A549 (cell line): ENCODE results near the gene MAMLD1.

ENCODE experiments used
- BHLHE40 ChIP-seq: IDR thresholded peaks from 2 replicates; pipeline ENCODE4 v1.6.1; 2012; ENCODE audit warnings: low read depth, low read length, inconsistent platforms
- ESRRA ChIP-seq: fragments of 150-350 bp; IDR thresholded peaks from 2 replicates; pipeline ENCODE4 v1.6.1; 2014; ENCODE audit warnings: mild to moderate bottlenecking, low read length, borderline replicate concordance
- HDAC2 ChIP-seq: fragments of 200-600 bp; sonication (generic); IDR thresholded peaks from 2 replicates; pipeline ENCODE4 v1.6.1; 2016
- JUNB ChIP-seq: fragments of >200 bp; sonication (Bioruptor Twin); formaldehyde crosslinking; IDR thresholded peaks from 2 replicates; pipeline ENCODE4 v1.6.1; 2016
- MAZ ChIP-seq: fragments of 150-350 bp; IDR thresholded peaks from 2 replicates; pipeline ENCODE4 v1.6.1; 2014; ENCODE audit warnings: antibody characterized with exemption, low read depth, low read length, borderline replicate concordance
- POLR2A ChIP-seq: IDR thresholded peaks from 2 replicates; pipeline ENCODE4 v1.6.1; 2012; ENCODE audit warnings: mild to moderate bottlenecking, low read length
- RCOR1 ChIP-seq: fragments of 150-350 bp; IDR thresholded peaks from 2 replicates; pipeline ENCODE4 v1.6.1; 2014; ENCODE audit warnings: antibody characterized with exemption, low read length, low read depth
- RFX5 ChIP-seq: fragments of 450-650 bp; IDR thresholded peaks from 2 replicates; pipeline ENCODE4 v1.7.1; 2014; ENCODE audit warnings: antibody characterized with exemption, mild to moderate bottlenecking, moderate library complexity
- RNF2 ChIP-seq: fragments of 200-600 bp; sonication (generic); IDR thresholded peaks from 2 replicates; pipeline ENCODE4 v1.6.1; 2016; ENCODE audit warnings: low read depth, mild to moderate bottlenecking, antibody characterized with exemption, moderate library complexity, borderline replicate concordance
- TF ChIP-seq, protein P1 (sequence below): fragments of >200 bp; sonication (Bioruptor Twin); formaldehyde crosslinking; IDR thresholded peaks from 3 replicates; pipeline ENCODE4 v1.5.1; 2016
- TF ChIP-seq, protein P2 (sequence below): IDR thresholded peaks from 2 replicates; pipeline ENCODE4 v1.6.1; 2012

DNA sequence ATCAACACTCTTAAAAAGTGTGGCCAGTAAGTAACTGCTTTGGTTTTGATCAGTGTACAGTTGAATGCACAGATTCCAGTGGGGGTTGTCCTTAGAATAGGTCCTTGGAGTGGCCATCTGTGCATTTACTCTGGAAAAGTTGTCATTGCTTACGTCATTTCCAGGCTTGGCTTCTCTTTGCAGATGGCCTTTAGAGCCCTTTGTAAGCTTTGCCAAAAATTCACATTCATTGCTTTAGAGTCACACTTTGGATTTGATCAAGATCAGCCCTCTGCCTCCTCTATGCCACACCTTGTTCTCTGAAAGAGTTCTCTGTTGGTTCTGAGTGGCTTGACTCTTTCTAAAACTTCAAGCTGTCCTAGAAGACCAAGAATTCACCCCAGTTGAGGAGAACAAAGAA is 83.9 kb downstream of the MAMLD1 start:
- TF ChIP-seq RFX5: no peak
- TF ChIP-seq, protein P1, sequence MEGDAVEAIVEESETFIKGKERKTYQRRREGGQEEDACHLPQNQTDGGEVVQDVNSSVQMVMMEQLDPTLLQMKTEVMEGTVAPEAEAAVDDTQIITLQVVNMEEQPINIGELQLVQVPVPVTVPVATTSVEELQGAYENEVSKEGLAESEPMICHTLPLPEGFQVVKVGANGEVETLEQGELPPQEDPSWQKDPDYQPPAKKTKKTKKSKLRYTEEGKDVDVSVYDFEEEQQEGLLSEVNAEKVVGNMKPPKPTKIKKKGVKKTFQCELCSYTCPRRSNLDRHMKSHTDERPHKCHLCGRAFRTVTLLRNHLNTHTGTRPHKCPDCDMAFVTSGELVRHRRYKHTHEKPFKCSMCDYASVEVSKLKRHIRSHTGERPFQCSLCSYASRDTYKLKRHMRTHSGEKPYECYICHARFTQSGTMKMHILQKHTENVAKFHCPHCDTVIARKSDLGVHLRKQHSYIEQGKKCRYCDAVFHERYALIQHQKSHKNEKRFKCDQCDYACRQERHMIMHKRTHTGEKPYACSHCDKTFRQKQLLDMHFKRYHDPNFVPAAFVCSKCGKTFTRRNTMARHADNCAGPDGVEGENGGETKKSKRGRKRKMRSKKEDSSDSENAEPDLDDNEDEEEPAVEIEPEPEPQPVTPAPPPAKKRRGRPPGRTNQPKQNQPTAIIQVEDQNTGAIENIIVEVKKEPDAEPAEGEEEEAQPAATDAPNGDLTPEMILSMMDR: no peak
- no peak for TF ChIP-seq RNF2
- TF ChIP-seq MAZ: no peak
- no peak for TF ChIP-seq POLR2A
- no peak for TF ChIP-seq ESRRA
- no peak for TF ChIP-seq RCOR1
- TF ChIP-seq, protein P2, sequence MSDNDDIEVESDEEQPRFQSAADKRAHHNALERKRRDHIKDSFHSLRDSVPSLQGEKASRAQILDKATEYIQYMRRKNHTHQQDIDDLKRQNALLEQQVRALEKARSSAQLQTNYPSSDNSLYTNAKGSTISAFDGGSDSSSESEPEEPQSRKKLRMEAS: no peak
- TF ChIP-seq JUNB: no peak
- TF ChIP-seq BHLHE40: no peak
- TF ChIP-seq HDAC2: no peak
